GM23338 (cell line): ENCODE measurements around the gene TTC27.

ENCODE experiments used
- EZH2 ChIP-seq: fragments of 200-600 bp; sonication (generic); IDR thresholded peaks from one replicate; pipeline ENCODE4 v1.8.0; 2017; ENCODE audit warnings: antibody characterized with exemption, mild to moderate bottlenecking, low read depth; ENCODE audit not compliant: unreplicated experiment
- EZH2phosphoT487 ChIP-seq: fragments of 200-600 bp; sonication (generic); IDR thresholded peaks from one replicate; pipeline ENCODE4 v1.8.1; 2018; ENCODE audit warnings: antibody characterized with exemption; ENCODE audit not compliant: unreplicated experiment
- JUNB ChIP-seq: IDR thresholded peaks from one replicate; pipeline ENCODE4 v1.6.1; 2016; ENCODE audit warnings: antibody characterized with exemption; ENCODE audit not compliant: unreplicated experiment
- POLR2AphosphoS5 ChIP-seq: IDR thresholded peaks from 2 replicates; pipeline ENCODE4 v1.6.1; 2016; ENCODE audit warnings: antibody characterized with exemption, low read depth
- STAT1 ChIP-seq: IDR thresholded peaks from one replicate; pipeline ENCODE4 v1.6.1; 2016; ENCODE audit warnings: antibody characterized with exemption; ENCODE audit not compliant: unreplicated experiment
- ZNF114 ChIP-seq: fragments of 250-450 bp; sonication (Bioruptor Pico); IDR thresholded peaks from 2 replicates; pipeline ENCODE4 v1.5.0; 2020; ENCODE audit warnings: mild to moderate bottlenecking, moderate library complexity
- TF ChIP-seq, protein P1 (sequence below), 2 experiments: fragments of 200-600 bp in 1 of 2; sonication (generic) in 1 of 2; conservative IDR thresholded peaks; 2 replicates each; pipeline versions ENCODE4 v1.5.1 to v1.6.1; 2016 to 2017; ENCODE audit warnings: antibody characterized with exemption in 2 of 2, low read depth in 2 of 2, mild to moderate bottlenecking in 2 of 2, moderate library complexity in 1 of 2
- TF ChIP-seq, protein P2 (sequence below): IDR thresholded peaks from one replicate; pipeline ENCODE4 v1.6.1; 2018; ENCODE audit warnings: antibody characterized with exemption; ENCODE audit not compliant: unreplicated experiment
- TF ChIP-seq, protein P3 (sequence below): IDR thresholded peaks from 2 replicates; pipeline ENCODE4 v1.6.1; 2016; ENCODE audit warnings: antibody characterized with exemption

DNA sequence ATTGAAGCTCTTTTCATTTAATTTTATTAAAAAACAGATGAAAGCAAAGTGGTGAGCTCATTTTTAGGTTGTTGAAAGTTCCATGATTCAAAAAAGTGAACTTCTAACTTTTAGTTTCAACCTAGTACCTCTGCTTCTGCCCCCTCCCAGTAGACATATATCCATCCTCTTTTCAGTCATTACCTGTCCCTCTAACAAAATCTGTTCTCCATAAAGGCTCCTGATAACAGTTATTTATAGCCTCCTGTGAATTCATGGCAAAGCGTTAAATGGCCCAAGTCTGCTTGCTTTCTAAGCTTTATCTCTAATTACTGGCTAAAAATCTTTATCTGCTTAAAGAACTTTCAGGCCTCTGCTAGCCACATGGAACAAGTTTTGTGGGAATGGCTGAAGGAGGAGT, 148.1 kb downstream of the TTC27 start:
- TF ChIP-seq, protein P1, sequence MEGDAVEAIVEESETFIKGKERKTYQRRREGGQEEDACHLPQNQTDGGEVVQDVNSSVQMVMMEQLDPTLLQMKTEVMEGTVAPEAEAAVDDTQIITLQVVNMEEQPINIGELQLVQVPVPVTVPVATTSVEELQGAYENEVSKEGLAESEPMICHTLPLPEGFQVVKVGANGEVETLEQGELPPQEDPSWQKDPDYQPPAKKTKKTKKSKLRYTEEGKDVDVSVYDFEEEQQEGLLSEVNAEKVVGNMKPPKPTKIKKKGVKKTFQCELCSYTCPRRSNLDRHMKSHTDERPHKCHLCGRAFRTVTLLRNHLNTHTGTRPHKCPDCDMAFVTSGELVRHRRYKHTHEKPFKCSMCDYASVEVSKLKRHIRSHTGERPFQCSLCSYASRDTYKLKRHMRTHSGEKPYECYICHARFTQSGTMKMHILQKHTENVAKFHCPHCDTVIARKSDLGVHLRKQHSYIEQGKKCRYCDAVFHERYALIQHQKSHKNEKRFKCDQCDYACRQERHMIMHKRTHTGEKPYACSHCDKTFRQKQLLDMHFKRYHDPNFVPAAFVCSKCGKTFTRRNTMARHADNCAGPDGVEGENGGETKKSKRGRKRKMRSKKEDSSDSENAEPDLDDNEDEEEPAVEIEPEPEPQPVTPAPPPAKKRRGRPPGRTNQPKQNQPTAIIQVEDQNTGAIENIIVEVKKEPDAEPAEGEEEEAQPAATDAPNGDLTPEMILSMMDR (conservative IDR thresholded peaks at IDR 0.05; ENCODE audit: low read depth in 2 of 2) = no peak
- TF ChIP-seq EZH2 (no peak), POLR2AphosphoS5 (no peak), JUNB (no peak), EZH2phosphoT487 (no peak), ZNF114 (no peak), STAT1 (no peak)
- TF ChIP-seq, protein P2, sequence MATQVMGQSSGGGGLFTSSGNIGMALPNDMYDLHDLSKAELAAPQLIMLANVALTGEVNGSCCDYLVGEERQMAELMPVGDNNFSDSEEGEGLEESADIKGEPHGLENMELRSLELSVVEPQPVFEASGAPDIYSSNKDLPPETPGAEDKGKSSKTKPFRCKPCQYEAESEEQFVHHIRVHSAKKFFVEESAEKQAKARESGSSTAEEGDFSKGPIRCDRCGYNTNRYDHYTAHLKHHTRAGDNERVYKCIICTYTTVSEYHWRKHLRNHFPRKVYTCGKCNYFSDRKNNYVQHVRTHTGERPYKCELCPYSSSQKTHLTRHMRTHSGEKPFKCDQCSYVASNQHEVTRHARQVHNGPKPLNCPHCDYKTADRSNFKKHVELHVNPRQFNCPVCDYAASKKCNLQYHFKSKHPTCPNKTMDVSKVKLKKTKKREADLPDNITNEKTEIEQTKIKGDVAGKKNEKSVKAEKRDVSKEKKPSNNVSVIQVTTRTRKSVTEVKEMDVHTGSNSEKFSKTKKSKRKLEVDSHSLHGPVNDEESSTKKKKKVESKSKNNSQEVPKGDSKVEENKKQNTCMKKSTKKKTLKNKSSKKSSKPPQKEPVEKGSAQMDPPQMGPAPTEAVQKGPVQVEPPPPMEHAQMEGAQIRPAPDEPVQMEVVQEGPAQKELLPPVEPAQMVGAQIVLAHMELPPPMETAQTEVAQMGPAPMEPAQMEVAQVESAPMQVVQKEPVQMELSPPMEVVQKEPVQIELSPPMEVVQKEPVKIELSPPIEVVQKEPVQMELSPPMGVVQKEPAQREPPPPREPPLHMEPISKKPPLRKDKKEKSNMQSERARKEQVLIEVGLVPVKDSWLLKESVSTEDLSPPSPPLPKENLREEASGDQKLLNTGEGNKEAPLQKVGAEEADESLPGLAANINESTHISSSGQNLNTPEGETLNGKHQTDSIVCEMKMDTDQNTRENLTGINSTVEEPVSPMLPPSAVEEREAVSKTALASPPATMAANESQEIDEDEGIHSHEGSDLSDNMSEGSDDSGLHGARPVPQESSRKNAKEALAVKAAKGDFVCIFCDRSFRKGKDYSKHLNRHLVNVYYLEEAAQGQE = no peak
- TF ChIP-seq, protein P3, sequence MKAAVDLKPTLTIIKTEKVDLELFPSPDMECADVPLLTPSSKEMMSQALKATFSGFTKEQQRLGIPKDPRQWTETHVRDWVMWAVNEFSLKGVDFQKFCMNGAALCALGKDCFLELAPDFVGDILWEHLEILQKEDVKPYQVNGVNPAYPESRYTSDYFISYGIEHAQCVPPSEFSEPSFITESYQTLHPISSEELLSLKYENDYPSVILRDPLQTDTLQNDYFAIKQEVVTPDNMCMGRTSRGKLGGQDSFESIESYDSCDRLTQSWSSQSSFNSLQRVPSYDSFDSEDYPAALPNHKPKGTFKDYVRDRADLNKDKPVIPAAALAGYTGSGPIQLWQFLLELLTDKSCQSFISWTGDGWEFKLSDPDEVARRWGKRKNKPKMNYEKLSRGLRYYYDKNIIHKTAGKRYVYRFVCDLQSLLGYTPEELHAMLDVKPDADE = no peak
